A673 (cell line): ENCODE measurements around the gene COL20A1. TPM values are rescaled to one million over a fixed set of nuclear protein-coding genes. Genes with fewer than 3 reads are reported as not detected.

Source experiments
- BruUV-seq: library from RNA; stranded (reverse); fragments of 400-500 nt; replicated peaks from 2 replicates; lab custom pipeline; 2021; lab: Mats Ljungman, UMichigan
- CTCF ChIA-PET: fragments of 300-600 bp; sonication (Branson Sonifier 250); formaldehyde crosslinking; loops from one replicate; lab custom pipeline; 2022; ENCODE audit warnings: antibody characterized with exemption; lab: Charles Lee
- POLR2A ChIA-PET: fragments of 300-600 bp; sonication (Branson Sonifier 250); formaldehyde crosslinking; loops from one replicate; lab custom pipeline; 2022; ENCODE audit warnings: antibody characterized with exemption; ENCODE audit not compliant: low non-redundant PET; lab: Charles Lee
- DNase-seq: peaks from one replicate; pipeline ENCODE4 v3.0.0-alpha.2; 2015; ENCODE audit warnings: low spot score
- H3K27ac ChIP-seq: fragments of 200-600 bp; sonication (generic); 2 replicates; pipeline ENCODE4 v1.5.1; 2016; ENCODE audit warnings: mixed run types, low read depth, mild to moderate bottlenecking, mixed read lengths, antibody characterized with exemption, low read length; ENCODE audit not compliant: poor library complexity, severe bottlenecking
- H3K27me3 ChIP-seq: fragments of 200-600 bp; sonication (generic); replicated peaks from 2 replicates; pipeline ENCODE4 v1.6.1; 2017; ENCODE audit warnings: mixed run types, low read depth, mild to moderate bottlenecking, mixed read lengths, antibody characterized with exemption, low read length; ENCODE audit not compliant: insufficient read depth, poor library complexity
- H3K36me3 ChIP-seq: fragments of 200-600 bp; sonication (generic); 2 replicates; pipeline ENCODE4 v1.6.1; 2016; ENCODE audit warnings: mixed run types, mild to moderate bottlenecking, mixed read lengths, antibody characterized with exemption, low read length; ENCODE audit not compliant: insufficient read depth, poor library complexity, severe bottlenecking
- H3K4me1 ChIP-seq: fragments of 200-600 bp; sonication (generic); 2 replicates; pipeline ENCODE4 v1.6.1; 2017; ENCODE audit warnings: mixed run types, mild to moderate bottlenecking, mixed read lengths, antibody characterized with exemption, low read length; ENCODE audit not compliant: insufficient read depth, poor library complexity, severe bottlenecking
- H3K4me3 ChIP-seq: fragments of 200-600 bp; sonication (generic); 2 replicates; pipeline ENCODE4 v1.5.1; 2016; ENCODE audit warnings: low read depth, mixed run types, mild to moderate bottlenecking, mixed read lengths, low read length; ENCODE audit not compliant: poor library complexity, severe bottlenecking
- H3K9me3 ChIP-seq: fragments of 200-600 bp; sonication (generic); 2 replicates; pipeline ENCODE4 v1.6.1; 2016; ENCODE audit warnings: mixed run types, low read depth, mild to moderate bottlenecking, mixed read lengths, antibody characterized with exemption, low read length; ENCODE audit not compliant: poor library complexity, severe bottlenecking
- CTCF ChIP-seq: fragments of 300-800, 200-600 bp; sonication (generic); conservative IDR thresholded peaks from 2 replicates; pipeline ENCODE4 v1.5.1; 2017; ENCODE audit warnings: low read depth, mild to moderate bottlenecking, antibody characterized with exemption, low read length, moderate library complexity, mixed read lengths
- EZH2 ChIP-seq: fragments of 200-600 bp; sonication (generic); IDR thresholded peaks from 2 replicates; pipeline ENCODE4 v1.6.1; 2017; ENCODE audit warnings: borderline replicate concordance, low read depth, mild to moderate bottlenecking, mixed read lengths, antibody characterized with exemption, low read length; ENCODE audit not compliant: poor library complexity, severe bottlenecking
- intact Hi-C: fragments of 100-400 bp; cut with micrococcal nuclease; formaldehyde crosslinking; loops from one replicate; pipeline ENCODE4 v1.10.0; 2022; ENCODE audit not compliant: unreplicated experiment
- total RNA-seq: library from RNA; stranded (reverse); gene quantifications from 2 replicates; pipeline ENCODE4 v1.2.3, GENCODE V29; 2021

COL20A1 gene
- total RNA-seq, 1 experiment from 2014 or later, result not detected

DNA sequence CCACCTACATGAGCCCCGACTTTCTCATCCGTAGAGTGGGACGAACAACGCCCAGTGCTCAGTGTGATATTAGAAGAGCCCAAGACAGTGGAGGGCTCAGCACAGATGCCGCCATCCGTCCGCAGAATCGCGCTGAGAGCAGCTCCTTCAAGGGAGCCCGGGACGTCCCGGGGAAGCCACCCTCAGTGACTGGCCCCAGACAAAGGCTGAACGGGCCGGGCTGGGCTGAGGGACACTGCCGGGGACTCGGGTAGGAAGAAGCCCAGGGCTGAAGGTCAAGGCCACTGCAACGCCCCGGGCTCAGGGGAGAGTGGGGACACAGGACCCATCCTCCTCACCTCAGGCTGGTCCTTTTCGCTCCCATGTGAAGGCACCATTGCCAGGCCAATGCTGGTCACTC lies 81.0 kb downstream of the COL20A1 start:
- Histone ChIP-seq H3K27ac (no peak overlapping the region), H3K4me1 (no peaks in the 10 kb centered on the region), H3K36me3 (no peaks in the 10 kb centered on the region), H3K27me3 (peaks cover 49% of the 10 kb centered on the region), H3K4me3 (no peak overlapping the region), H3K9me3 (no peaks in the 10 kb centered on the region)
- ChIA-PET POLR2A (interaction anchor here (0.6 kb wide), 1 partner anchor 91 kb away, joined by 3 read pairs; no protein-coding TSS in a partner anchor), CTCF (interaction anchor here (0.7 kb wide), 1 partner anchor 601 kb away, joined by 3 read pairs; no protein-coding TSS in a partner anchor)
- intact Hi-C loops, result no loop called here
- DNase-seq, result no peak
- no peak for TF ChIP-seq CTCF
- TF ChIP-seq EZH2, result no peak
- no TSS peak for BruUV-seq

GRCh38 chr20:63374504-63374903 lies 81.5 kb downstream of the COL20A1 start:
- no peaks in the 10 kb centered on the region for H3K4me1 ChIP-seq
- intact Hi-C loops, result no loop called here
- CTCF ChIA-PET, result no interaction called here

DNA sequence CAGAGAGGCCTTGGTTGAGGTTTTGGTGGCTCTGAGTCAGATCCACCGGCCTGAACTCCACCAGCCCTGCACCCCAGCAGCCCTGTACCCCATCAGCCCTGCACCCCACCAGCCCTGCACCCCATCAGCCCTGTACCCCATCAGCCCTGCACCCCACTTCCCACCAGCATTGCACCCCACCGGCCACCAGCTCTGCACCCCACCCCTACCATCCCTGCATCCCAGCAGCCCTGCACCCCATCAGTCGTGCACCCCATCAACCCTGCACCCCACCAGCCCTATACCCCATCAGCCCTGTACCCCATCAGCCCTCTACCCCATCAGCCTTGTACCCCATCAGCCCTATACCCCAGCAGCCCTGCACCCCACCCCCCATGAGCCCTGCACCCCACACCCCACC lies 82.5 kb downstream of the COL20A1 start:
- TF ChIP-seq CTCF (no peak), EZH2 (no peak)
- H3K27me3 ChIP-seq, result peaks cover 49% of the 10 kb centered on the region
- DNase-seq, result no peak
- intact Hi-C loops, result no loop called here
- no TSS peak for BruUV-seq
- H3K4me3 ChIP-seq, result no peak overlapping the region
- no peaks in the 10 kb centered on the region for H3K9me3 ChIP-seq
- CTCF ChIA-PET, result no interaction called here
- POLR2A ChIA-PET, result no interaction called here
- no peaks in the 10 kb centered on the region for H3K4me1 ChIP-seq
- no peak overlapping the region for H3K27ac ChIP-seq
- H3K36me3 ChIP-seq, result no peaks in the 10 kb centered on the region

More at GRCh38 chr20:63374504-63374903, 81.5 kb downstream of the COL20A1 start:
- no peak for DNase-seq
- no peak overlapping the region for H3K4me3 ChIP-seq
- TF ChIP-seq EZH2 (no peak), CTCF (no peak)
- no peaks in the 10 kb centered on the region for H3K9me3 ChIP-seq
- BruUV-seq, result no TSS peak
- POLR2A ChIA-PET, result no interaction called here
- H3K36me3 ChIP-seq, result no peaks in the 10 kb centered on the region
- peaks cover 49% of the 10 kb centered on the region for H3K27me3 ChIP-seq
- no peak overlapping the region for H3K27ac ChIP-seq
